ENCODE measurements around the gene LEPR. TPM values are rescaled to one million over a fixed set of nuclear protein-coding genes. Genes with fewer than 3 reads are reported as not detected.

Gene LEPR
- total and polyA plus RNA-seq, 7 donors, result 0.46 to 24.7 (median 5.3) TPM

- intact Hi-C loops (cut with DNase I), result no loop called here
- Histone ChIP-seq H3K27me3 (no peaks in the 10 kb centered on the region), H3K9me3 (no peaks in the 10 kb centered on the region), H3K4me1 (peaks cover 0 to 11% (median 6%) of the 10 kb centered on the region in 4 donors), H3K36me3 (peaks cover 0 to 37% (median 8%) of the 10 kb centered on the region in 4 donors), H3K4me3 (no peak overlapping the region), H3K27ac (no peak overlapping the region)
- WGBS, 2 donors, result 95 to 97% methylated on average over 1 of the region's 1 CpG
- TF ChIP-seq POLR2AphosphoS5 (IDR thresholded peaks at IDR 0.05) (no peak), POLR2A (IDR thresholded peaks at IDR 0.05) (no peak), CTCF (IDR thresholded peaks at IDR 0.05) (no peak), EP300 (IDR thresholded peaks at IDR 0.05) (no peak)
- DNase-seq, result no peak
Observed at GRCh38 chr1:65434255-65434654, 13.8 kb downstream of the LEPR start.

GRCh38 chr1:65434760-65435159 lies 14.3 kb downstream of the LEPR start:
- H3K4me3 ChIP-seq, result no peak overlapping the region
- WGBS, 2 donors, result 81 to 92% methylated on average over 3 of the region's 3 CpGs
- intact Hi-C loops (cut with DNase I), result no loop called here

GRCh38 chr1:65435987-65436386 lies 15.5 kb downstream of the LEPR start:
- TF ChIP-seq EP300 (IDR thresholded peaks at IDR 0.05) (no peak), POLR2A (IDR thresholded peaks at IDR 0.05) (no peak), POLR2AphosphoS5 (IDR thresholded peaks at IDR 0.05) (no peak), CTCF (IDR thresholded peaks at IDR 0.05) (no peak)
- no peak overlapping the region for H3K4me3 ChIP-seq
- no peak for DNase-seq
- no peaks in the 10 kb centered on the region for H3K27me3 ChIP-seq
- intact Hi-C loops (cut with DNase I), result no loop called here
- H3K27ac ChIP-seq, result no peak overlapping the region
- H3K4me1 ChIP-seq, result peaks cover 0 to 11% (median 4%) of the 10 kb centered on the region in 4 donors
- peaks cover 0 to 23% (median 6%) of the 10 kb centered on the region in 4 donors for H3K36me3 ChIP-seq
- H3K9me3 ChIP-seq, result no peaks in the 10 kb centered on the region
- 80 to 90% methylated on average over 2 of the region's 2 CpGs for WGBS, 2 donors

More at GRCh38 chr1:65434760-65435159, 14.3 kb downstream of the LEPR start:
- no peak for TF ChIP-seq POLR2A (IDR thresholded peaks at IDR 0.05)
- no peak for TF ChIP-seq POLR2AphosphoS5 (IDR thresholded peaks at IDR 0.05)
- TF ChIP-seq EP300 (IDR thresholded peaks at IDR 0.05), result no peak
- TF ChIP-seq CTCF (IDR thresholded peaks at IDR 0.05), result no peak
- Histone ChIP-seq H3K27me3 (no peaks in the 10 kb centered on the region), H3K9me3 (no peaks in the 10 kb centered on the region), H3K36me3 (peaks cover 0 to 34% (median 8%) of the 10 kb centered on the region in 4 donors), H3K27ac (no peak overlapping the region), H3K4me1 (peaks cover 0 to 11% (median 5%) of the 10 kb centered on the region in 4 donors)
- no peak for DNase-seq

- no peak for TF ChIP-seq EP300 (IDR thresholded peaks at IDR 0.05)
- TF ChIP-seq POLR2AphosphoS5 (IDR thresholded peaks at IDR 0.05), result peak in 1 of 4 donors; percentile 6
- WGBS, 2 donors, result 97% methylated on average over 7 of the region's 7 CpGs
- Histone ChIP-seq H3K4me1 (peaks cover 0 to 11% (median 4%) of the 10 kb centered on the region in 4 donors), H3K27ac (no peak overlapping the region), H3K36me3 (peaks cover 0 to 10% (median under 1%) of the 10 kb centered on the region in 4 donors), H3K4me3 (no peak overlapping the region), H3K27me3 (no peaks in the 10 kb centered on the region), H3K9me3 (no peaks in the 10 kb centered on the region)
- intact Hi-C loops (cut with DNase I), result no loop called here
- no peak for DNase-seq
Observed at GRCh38 chr1:65437616-65438015, 17.1 kb downstream of the LEPR start.

- no peak overlapping the region for H3K27ac ChIP-seq
- no peak for DNase-seq
- H3K27me3 ChIP-seq, result no peaks in the 10 kb centered on the region
- peaks cover 0 to 11% (median 4%) of the 10 kb centered on the region in 4 donors for H3K4me1 ChIP-seq
- H3K36me3 ChIP-seq, result no peaks in the 10 kb centered on the region
- no peak overlapping the region for H3K4me3 ChIP-seq
- intact Hi-C loops (cut with DNase I), result no loop called here
- no peaks in the 10 kb centered on the region for H3K9me3 ChIP-seq
- 82 to 91% methylated on average over 12 of the region's 12 CpGs for WGBS, 2 donors
- no peak for TF ChIP-seq EP300 (IDR thresholded peaks at IDR 0.05)
- TF ChIP-seq POLR2AphosphoS5 (IDR thresholded peaks at IDR 0.05), result no peak
- TF ChIP-seq CTCF (IDR thresholded peaks at IDR 0.05), result no peak
- TF ChIP-seq POLR2A (IDR thresholded peaks at IDR 0.05), result no peak
Observed at GRCh38 chr1:65440322-65440900, 19.9 kb downstream of the LEPR start.
